GM12892 (cell line): ENCODE measurements around the gene YIPF2.

ENCODE experiments used
- POLR2A ChIP-seq: IDR thresholded peaks from 2 replicates; pipeline ENCODE4 v1.6.1; 2011; ENCODE audit warnings: low read depth, low read length, control low read depth
- POLR2AphosphoS5 ChIP-seq: IDR thresholded peaks from 2 replicates; pipeline ENCODE4 v1.6.1; 2011; ENCODE audit warnings: low read depth, low read length, control low read depth

DNA sequence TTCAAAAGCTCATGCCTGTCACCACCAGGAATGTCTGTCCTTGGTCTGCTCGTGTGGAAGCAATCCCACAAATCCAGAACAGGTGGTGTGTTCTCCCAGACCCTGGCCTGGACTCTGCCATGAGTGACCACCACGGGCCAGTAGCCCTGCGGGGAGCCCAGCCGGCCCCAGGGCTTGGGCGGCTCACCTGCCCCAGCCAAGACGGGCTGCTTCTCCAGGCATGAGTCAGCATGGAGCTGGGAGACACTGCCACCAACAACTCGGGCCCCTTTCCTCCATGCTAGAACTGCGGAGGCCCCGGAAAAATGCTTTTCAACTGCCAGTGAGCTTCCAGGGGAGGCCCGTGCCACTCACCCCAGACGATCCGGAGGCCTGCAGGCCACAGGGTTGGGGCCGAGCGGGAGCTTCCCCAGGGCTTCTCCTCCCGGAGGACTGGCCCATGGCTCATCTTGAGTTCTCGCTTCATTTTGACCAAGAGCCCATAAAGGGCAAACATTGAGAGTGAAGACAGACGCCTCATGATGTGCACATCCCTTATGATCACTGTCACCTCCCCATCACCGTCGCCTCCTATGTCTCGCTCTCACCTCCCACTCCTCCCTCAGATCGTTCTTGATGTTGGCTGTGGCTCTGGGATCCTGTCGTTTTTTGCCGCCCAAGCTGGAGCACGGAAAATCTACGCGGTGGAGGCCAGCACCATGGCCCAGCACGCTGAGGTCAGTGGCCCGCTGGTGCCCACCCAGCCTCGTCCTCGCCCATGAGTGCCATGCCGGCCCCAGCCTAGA lies 16.7 kb downstream of the YIPF2 start:
- no peak for TF ChIP-seq POLR2A
- no peak for TF ChIP-seq POLR2AphosphoS5
